Duodenal mucosa (tissue), 2 donors: ENCODE data around the gene PPT2.
"Not testable (repeated sequence)": the region's sequence is repeated elsewhere in the genome, so short reads cannot be mapped to it uniquely, and the experiment has no call there.

Experiments
- H3K27ac ChIP-seq: one replicate; pipeline ENCODE4 v1.7.0; 2013; ENCODE audit warnings: low read depth, low read length
- H3K27me3 ChIP-seq, 2 donors: one replicate each; pipeline ENCODE4 v1.7.0; 2013; ENCODE audit warnings: low read length in 2 of 2, control low read depth in 1 of 2; ENCODE audit not compliant: insufficient read depth in 2 of 2, control insufficient read depth in 1 of 2
- H3K36me3 ChIP-seq, 2 donors: one replicate each; pipeline ENCODE4 v1.7.0; 2013; ENCODE audit warnings: low read length in 2 of 2, control low read depth in 1 of 2; ENCODE audit not compliant: insufficient read depth in 2 of 2, control insufficient read depth in 1 of 2
- H3K4me1 ChIP-seq, 2 donors: one replicate each; pipeline ENCODE4 v1.7.0; 2013; ENCODE audit warnings: low read length in 2 of 2, control low read depth in 1 of 2; ENCODE audit not compliant: insufficient read depth in 2 of 2, control insufficient read depth in 1 of 2
- H3K4me3 ChIP-seq, 2 donors: one replicate each; pipeline ENCODE4 v1.7.0; 2013; ENCODE audit warnings: low read length in 2 of 2, low read depth in 1 of 2
- H3K9ac ChIP-seq, 2 donors: one replicate each; pipeline ENCODE4 v1.7.0; 2013; ENCODE audit warnings: low read length in 2 of 2, low read depth in 1 of 2
- H3K9me3 ChIP-seq, 2 donors: one replicate each; pipeline ENCODE4 v1.7.0; 2013; ENCODE audit warnings: low read length in 2 of 2, control low read depth in 1 of 2; ENCODE audit not compliant: control insufficient read depth in 1 of 2

Gene PPT2

GRCh38 chr6:32203426-32204267 lies 49.7 kb downstream of the PPT2 start:
- H3K9ac ChIP-seq = no peak overlapping the region
- H3K27me3 ChIP-seq = no peaks in the 10 kb centered on the region
- no peak overlapping the region for H3K4me3 ChIP-seq
- H3K4me1 ChIP-seq = no peaks in the 10 kb centered on the region
- H3K27ac ChIP-seq = no peak overlapping the region
- no peaks in the 10 kb centered on the region for H3K9me3 ChIP-seq
- no peaks in the 10 kb centered on the region for H3K36me3 ChIP-seq

DNA sequence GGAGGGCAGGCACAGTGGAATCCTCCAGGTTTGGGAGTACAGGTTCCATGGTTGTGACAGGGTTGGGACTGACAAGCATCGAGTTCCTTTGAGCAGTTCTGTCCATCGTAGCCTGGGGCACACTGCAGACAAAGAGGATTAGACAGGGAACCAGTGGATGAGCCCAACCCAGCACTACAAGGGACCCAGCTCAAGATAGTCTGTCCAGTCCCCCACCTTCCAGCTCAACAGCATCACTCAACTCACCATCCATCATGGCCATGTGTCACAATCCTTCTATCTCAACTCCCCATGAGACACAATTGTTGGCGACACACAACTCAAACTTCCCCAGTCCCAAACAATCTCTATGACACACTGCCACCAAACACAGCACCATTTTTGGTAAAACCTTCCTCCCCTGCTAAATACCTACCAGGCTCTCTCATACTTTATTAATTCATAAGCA lies 50.4 kb downstream of the PPT2 start:
- no peak overlapping the region for H3K27ac ChIP-seq
- no peaks in the 10 kb centered on the region for H3K4me1 ChIP-seq
- no peaks in the 10 kb centered on the region for H3K27me3 ChIP-seq
- H3K9me3 ChIP-seq = no peaks in the 10 kb centered on the region
- H3K4me3 ChIP-seq = no peak overlapping the region
- no peak overlapping the region for H3K9ac ChIP-seq
- no peaks in the 10 kb centered on the region for H3K36me3 ChIP-seq

- no peaks in the 10 kb centered on the region for H3K4me1 ChIP-seq
- no peak overlapping the region for H3K4me3 ChIP-seq
- no peaks in the 10 kb centered on the region for H3K36me3 ChIP-seq
- no peaks in the 10 kb centered on the region for H3K27me3 ChIP-seq
- H3K9me3 ChIP-seq = no peaks in the 10 kb centered on the region
- no peak overlapping the region for H3K27ac ChIP-seq
- no peak overlapping the region for H3K9ac ChIP-seq
Measured at GRCh38 chr6:32208996-32209395, 55.1 kb downstream of the PPT2 start.

DNA sequence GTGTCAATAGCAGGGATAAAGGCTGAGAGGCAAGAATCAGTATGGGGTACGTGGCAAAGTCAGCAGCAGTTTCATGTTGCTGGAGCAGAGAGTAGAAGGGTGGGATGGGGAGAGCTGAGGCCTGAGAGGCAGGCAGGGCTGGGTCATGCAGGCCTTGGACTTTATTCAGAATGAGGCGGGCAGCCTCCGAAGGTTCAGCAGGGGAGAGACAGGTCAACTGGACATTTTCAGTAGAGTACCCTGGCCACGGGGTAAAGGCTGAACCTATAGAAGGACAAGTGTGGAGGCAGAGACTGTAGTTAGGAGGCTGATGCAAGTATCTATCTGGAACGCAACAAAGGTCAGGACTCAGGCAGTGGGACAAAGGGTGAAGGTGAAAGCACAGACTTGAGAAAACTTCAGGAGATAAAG lies 56.3 kb downstream of the PPT2 start:
- no peak overlapping the region for H3K4me3 ChIP-seq
- H3K27me3 ChIP-seq = no peaks in the 10 kb centered on the region
- H3K9me3 ChIP-seq = no peaks in the 10 kb centered on the region
- H3K36me3 ChIP-seq = no peaks in the 10 kb centered on the region
- H3K9ac ChIP-seq = no peak overlapping the region
- H3K4me1 ChIP-seq = no peaks in the 10 kb centered on the region
- no peak overlapping the region for H3K27ac ChIP-seq

DNA sequence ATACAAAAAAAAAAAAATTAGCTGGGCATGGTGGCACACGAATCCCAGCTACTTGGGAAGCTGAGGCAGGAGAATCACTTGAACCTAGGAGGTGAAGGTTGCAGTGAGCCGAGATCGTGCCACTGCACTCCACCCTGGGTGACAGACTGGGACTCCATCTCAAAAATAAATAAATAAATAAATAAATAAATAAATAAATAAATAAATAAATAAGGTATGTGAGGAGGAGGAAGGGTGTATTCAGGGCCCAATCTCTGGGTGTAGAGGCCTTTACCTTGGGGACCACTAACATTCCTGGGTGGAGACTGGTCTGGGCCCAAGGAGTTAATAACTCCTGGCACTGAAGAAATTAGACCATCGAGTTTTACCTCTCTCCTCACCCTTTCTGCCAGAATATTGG lies 57.5 kb downstream of the PPT2 start:
- H3K9me3 ChIP-seq, H3K4me3 ChIP-seq, H3K9ac ChIP-seq: not testable (repeated sequence)

GRCh38 chr6:32212076-32212760 lies 58.3 kb downstream of the PPT2 start:
- Histone ChIP-seq H3K4me1 (no peaks in the 10 kb centered on the region), H3K9ac (no peak overlapping the region), H3K27me3 (no peaks in the 10 kb centered on the region), H3K9me3 (no peaks in the 10 kb centered on the region), H3K4me3 (no peak overlapping the region), H3K36me3 (no peaks in the 10 kb centered on the region), H3K27ac (no peak overlapping the region)

More for the DNA sequence above, 57.5 kb downstream of the PPT2 start:
- H3K27me3 ChIP-seq, H3K4me1 ChIP-seq, H3K36me3 ChIP-seq, H3K27ac ChIP-seq: not testable (repeated sequence)
